Gastrocnemius medialis (tissue), 4 donors: ENCODE results near the gene ERC1. TPM values are rescaled to one million over a fixed set of nuclear protein-coding genes. Genes with fewer than 3 reads are reported as not detected.

Source experiments
- ATAC-seq, 2 donors: fragments of 150-250 bp; one replicate each; pipeline ENCODE4 v1.9.1; 2016
- DNase-seq, 2 donors: peaks; one replicate each; pipeline ENCODE4 v3.0.0-alpha.2; 2019
- H3K27ac ChIP-seq, 4 donors: fragments of 200-600 bp; sonication (generic); 1 replicate in 1 of 4; 2 replicates in 3 of 4; pipeline ENCODE4 v1.5.1; 2016 to 2018; ENCODE audit warnings: mild to moderate bottlenecking in 2 of 4, moderate library complexity in 1 of 4
- H3K27me3 ChIP-seq, 3 donors: fragments of 200-600 bp; sonication (generic) in 2 of 3; 1 replicate in 1 of 3; 2 replicates in 2 of 3; pipeline versions ENCODE4 v1.5.1 to v1.6.0; 2016 to 2019; ENCODE audit warnings: mild to moderate bottlenecking in 1 of 3, moderate library complexity in 1 of 3
- H3K36me3 ChIP-seq, 2 donors: fragments of 200-600 bp; sonication (generic) in 1 of 2; one replicate each; pipeline ENCODE4 v1.5.1; 2017 to 2018
- H3K4me1 ChIP-seq, 2 donors: fragments of 200-600 bp; sonication (generic) in 1 of 2; one replicate each; pipeline ENCODE4 v1.5.1; 2016 to 2017; ENCODE audit warnings: mild to moderate bottlenecking in 2 of 2
- H3K4me3 ChIP-seq, 4 donors: fragments of 200-600 bp; sonication (generic) in 3 of 4; 1 replicate in 1 of 4; 2 replicates in 3 of 4; pipeline ENCODE4 v1.5.1; 2016 to 2019; ENCODE audit warnings: mild to moderate bottlenecking in 2 of 4
- H3K9me3 ChIP-seq, 3 donors: fragments of 200-600 bp; sonication (generic) in 2 of 3; 1 replicate in 1 of 3; 2 replicates in 2 of 3; pipeline ENCODE4 v1.5.1; 2016 to 2019
- POLR2A ChIP-seq, 2 donors: fragments of 450-650 bp; IDR thresholded peaks; one replicate each; pipeline ENCODE4 v1.6.1; 2017; ENCODE audit warnings: antibody characterized with exemption in 2 of 2, mild to moderate bottlenecking in 2 of 2, moderate library complexity in 2 of 2
- in situ Hi-C, 4 donors: fragments of 200-750 bp; cut with MboI; loops; one replicate each; pipeline versions ENCODE4 v1.15.0 to v1.8.0; 2017; ENCODE audit warnings: low sequenced_read_pairs in 4 of 4
- intact Hi-C: fragments of 100-400 bp; cut with DNase I; formaldehyde crosslinking; loops from one replicate; pipeline ENCODE4 v1.15.1; 2023; ENCODE audit warnings: low total_unique reads
- total RNA-seq, 4 donors: library from RNA; depleted of rRNA; stranded (reverse); fragments of >200 nt; gene quantifications; one replicate each; pipeline versions ENCODE4 v1.1.0 to v1.2.3, GENCODE V29; 2016
- TF ChIP-seq, protein P1 (sequence below), 5 experiments: fragments of 450-650 bp in 3 of 5; fragments of 200-600 bp in 2 of 5; sonication (generic) in 2 of 5; IDR thresholded peaks in 4 of 5; conservative IDR thresholded peaks in 1 of 5; 1 replicate in 4 of 5; 2 replicates in 1 of 5; pipeline ENCODE4 v1.5.1; 2016 to 2019; ENCODE audit warnings: antibody characterized with exemption in 5 of 5, mild to moderate bottlenecking in 3 of 5, moderate library complexity in 3 of 5

ERC1 gene
- total RNA-seq, 4 donors from 2014 or later: 20.3 to 39.1 (median 23.5) TPM

DNA sequence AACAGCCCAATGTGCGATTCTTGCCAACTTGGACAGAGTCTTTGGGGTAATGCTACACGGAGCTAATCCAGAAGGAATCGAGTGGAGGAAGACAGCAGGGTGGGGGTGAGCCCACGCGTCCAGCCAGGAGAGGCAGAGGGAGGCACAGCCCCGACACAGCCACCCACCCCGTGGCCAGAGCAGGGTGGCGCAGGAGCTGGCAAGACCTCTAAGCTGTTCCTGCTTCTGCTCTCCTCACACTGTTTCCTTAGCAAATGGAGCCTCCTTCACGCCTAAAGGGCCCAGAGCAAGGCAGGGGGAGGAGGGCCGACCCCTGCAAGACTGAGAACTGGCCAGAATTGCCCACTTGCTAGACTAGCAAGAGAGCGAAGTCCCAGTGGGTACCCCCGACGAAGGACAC, 511.8 kb downstream of the ERC1 start:
- no peak for TF ChIP-seq POLR2A (IDR thresholded peaks at IDR 0.05)
- TF ChIP-seq, protein P1, sequence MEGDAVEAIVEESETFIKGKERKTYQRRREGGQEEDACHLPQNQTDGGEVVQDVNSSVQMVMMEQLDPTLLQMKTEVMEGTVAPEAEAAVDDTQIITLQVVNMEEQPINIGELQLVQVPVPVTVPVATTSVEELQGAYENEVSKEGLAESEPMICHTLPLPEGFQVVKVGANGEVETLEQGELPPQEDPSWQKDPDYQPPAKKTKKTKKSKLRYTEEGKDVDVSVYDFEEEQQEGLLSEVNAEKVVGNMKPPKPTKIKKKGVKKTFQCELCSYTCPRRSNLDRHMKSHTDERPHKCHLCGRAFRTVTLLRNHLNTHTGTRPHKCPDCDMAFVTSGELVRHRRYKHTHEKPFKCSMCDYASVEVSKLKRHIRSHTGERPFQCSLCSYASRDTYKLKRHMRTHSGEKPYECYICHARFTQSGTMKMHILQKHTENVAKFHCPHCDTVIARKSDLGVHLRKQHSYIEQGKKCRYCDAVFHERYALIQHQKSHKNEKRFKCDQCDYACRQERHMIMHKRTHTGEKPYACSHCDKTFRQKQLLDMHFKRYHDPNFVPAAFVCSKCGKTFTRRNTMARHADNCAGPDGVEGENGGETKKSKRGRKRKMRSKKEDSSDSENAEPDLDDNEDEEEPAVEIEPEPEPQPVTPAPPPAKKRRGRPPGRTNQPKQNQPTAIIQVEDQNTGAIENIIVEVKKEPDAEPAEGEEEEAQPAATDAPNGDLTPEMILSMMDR (IDR thresholded peaks at IDR 0.05 in 4 of 5, conservative IDR thresholded peaks at IDR 0.05 in 1 of 5): no peak
- DNase-seq (no peak), ATAC-seq (no peak)
- H3K4me3 ChIP-seq: no peak overlapping the region
- H3K4me1 ChIP-seq: peaks cover 7 to 9% of the 10 kb centered on the region in 2 donors
- H3K27ac ChIP-seq: no peak overlapping the region
- H3K9me3 ChIP-seq: no peaks in the 10 kb centered on the region
- H3K27me3 ChIP-seq: peaks cover 0 to 4% (median 3%) of the 10 kb centered on the region in 3 donors
- in situ Hi-C loops: no loop called here
- intact Hi-C loops: no loop called here
- H3K36me3 ChIP-seq: no peaks in the 10 kb centered on the region

GRCh38 chr12:1503281-1503711, 512.3 kb downstream of the ERC1 start:
- peaks cover 0 to 4% (median 3%) of the 10 kb centered on the region in 3 donors for H3K27me3 ChIP-seq
- intact Hi-C loops (no loop called here), in situ Hi-C loops (no loop called here)
- H3K4me3 ChIP-seq: no peak overlapping the region
- TF ChIP-seq, protein P1 (IDR thresholded peaks at IDR 0.05 in 4 of 5, conservative IDR thresholded peaks at IDR 0.05 in 1 of 5): no peak
- TF ChIP-seq POLR2A (IDR thresholded peaks at IDR 0.05): no peak
- H3K4me1 ChIP-seq: peaks cover 7 to 9% of the 10 kb centered on the region in 2 donors
- no peaks in the 10 kb centered on the region for H3K9me3 ChIP-seq
- no peaks in the 10 kb centered on the region for H3K36me3 ChIP-seq
- no peak overlapping the region for H3K27ac ChIP-seq
- ATAC-seq (no peak), DNase-seq (no peak)

- DNase-seq: no peak
- Histone ChIP-seq H3K27me3 (peaks cover 0 to 4% (median 3%) of the 10 kb centered on the region in 3 donors), H3K4me1 (peaks cover 7 to 9% of the 10 kb centered on the region in 2 donors), H3K36me3 (no peaks in the 10 kb centered on the region), H3K4me3 (no peak overlapping the region), H3K9me3 (no peaks in the 10 kb centered on the region), H3K27ac (no peak overlapping the region)
- ATAC-seq: no peak
- intact Hi-C loops: no loop called here
- TF ChIP-seq POLR2A (IDR thresholded peaks at IDR 0.05): no peak
- TF ChIP-seq, protein P1 (IDR thresholded peaks at IDR 0.05 in 4 of 5, conservative IDR thresholded peaks at IDR 0.05 in 1 of 5): no peak
- in situ Hi-C loops: no loop called here
These were observed 513.4 kb downstream of the ERC1 start for GRCh38 chr12:1504304-1504894.

DNA sequence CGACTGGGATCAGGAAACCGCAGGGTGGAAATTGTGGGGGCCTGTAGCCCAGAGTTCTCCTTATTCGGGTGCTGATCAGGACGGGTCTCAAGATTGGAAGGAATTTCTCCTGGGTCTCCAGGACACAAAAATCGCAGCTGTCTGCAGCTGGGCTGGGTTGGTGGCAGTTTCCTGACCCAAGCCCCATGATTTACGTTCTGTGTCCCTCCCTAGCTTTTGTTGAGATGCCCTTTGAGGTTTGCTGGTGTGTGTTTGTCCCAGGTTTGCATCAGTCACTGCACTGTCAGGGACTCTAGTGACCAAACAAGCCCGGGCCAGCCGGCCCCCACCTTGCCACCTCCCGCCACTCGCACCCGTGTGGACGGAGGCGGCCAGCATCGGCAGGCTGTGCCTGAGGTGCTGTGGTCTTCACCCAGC, 513.9 kb downstream of the ERC1 start:
- H3K4me1 ChIP-seq: peaks cover 6 to 7% of the 10 kb centered on the region in 2 donors
- H3K36me3 ChIP-seq: no peaks in the 10 kb centered on the region
- H3K27ac ChIP-seq: no peak overlapping the region
- no peak overlapping the region for H3K4me3 ChIP-seq
- DNase-seq: no peak
- H3K27me3 ChIP-seq: peaks cover 0 to 4% (median 3%) of the 10 kb centered on the region in 3 donors
- TF ChIP-seq POLR2A (IDR thresholded peaks at IDR 0.05): no peak
- TF ChIP-seq, protein P1 (IDR thresholded peaks at IDR 0.05 in 4 of 5, conservative IDR thresholded peaks at IDR 0.05 in 1 of 5): no peak
- H3K9me3 ChIP-seq: no peaks in the 10 kb centered on the region
- intact Hi-C loops (no loop called here), in situ Hi-C loops (no loop called here)
- ATAC-seq: no peak
